Nephron progenitor cell (in vitro differentiated cells): ENCODE results near the gene ATP9A.
A peak's percentile ranks its signal among the peaks of the same experiment; 100 is the strongest.

ENCODE experiments used
- DNase-seq: peaks from one replicate; pipeline ENCODE4 v3.0.0; 2021
- H3K27ac Mint-ChIP-seq: 2 replicates; pipeline ENCODE4 v1.8.0; 2021; ENCODE audit warnings: mild to moderate bottlenecking, moderate library complexity, mixed read lengths
- H3K27me3 Mint-ChIP-seq: 2 replicates; pipeline ENCODE4 v1.8.0; 2021; ENCODE audit warnings: mild to moderate bottlenecking, low read depth, mixed read lengths; ENCODE audit not compliant: poor library complexity
- H3K36me3 Mint-ChIP-seq: 2 replicates; pipeline ENCODE4 v1.8.0; 2021; ENCODE audit warnings: low read depth, mixed read lengths
- H3K4me1 Mint-ChIP-seq: 2 replicates; pipeline ENCODE4 v1.8.0; 2021; ENCODE audit warnings: mixed read lengths
- H3K4me3 Mint-ChIP-seq: 2 replicates; pipeline ENCODE4 v1.8.0; 2021; ENCODE audit warnings: mild to moderate bottlenecking, moderate library complexity, mixed read lengths
- H3K9me3 Mint-ChIP-seq: 2 replicates; pipeline ENCODE4 v1.8.0; 2021; ENCODE audit warnings: mild to moderate bottlenecking, moderate library complexity, mixed read lengths
- TF ChIP-seq, protein P1 (sequence below): fragments of 200-600 bp; sonication (generic); IDR thresholded peaks from 2 replicates; pipeline ENCODE4 v1.5.0; 2021; ENCODE audit warnings: antibody characterized with exemption

ATP9A gene

DNA sequence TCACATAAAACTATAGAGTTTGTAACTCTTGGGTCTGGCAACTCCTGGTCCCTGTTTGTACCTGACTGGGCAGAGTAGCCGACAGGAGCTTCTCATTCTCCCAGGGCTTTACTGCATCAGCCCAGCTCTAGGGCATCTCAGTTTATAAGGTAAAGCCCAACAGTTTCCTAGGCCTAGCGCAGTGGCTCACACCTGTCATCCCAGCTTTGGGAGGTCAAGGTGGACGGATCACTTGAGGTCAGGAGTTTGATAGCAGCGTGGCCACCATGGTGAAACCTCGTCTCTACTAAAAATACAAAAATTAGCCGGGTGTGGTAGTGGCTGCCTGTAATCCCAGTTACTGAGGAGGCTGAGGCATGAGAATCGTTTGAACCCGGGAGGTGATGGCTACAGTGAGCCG is 47.8 kb downstream of the ATP9A start:
- no peak for DNase-seq
- H3K4me3 Mint-ChIP-seq, result no peak overlapping the region
- peaks cover 13% of the 10 kb centered on the region for H3K9me3 Mint-ChIP-seq
- H3K27me3 Mint-ChIP-seq, result no peaks in the 10 kb centered on the region
- peaks cover 29% of the 10 kb centered on the region for H3K36me3 Mint-ChIP-seq
- peaks cover 24% of the 10 kb centered on the region for H3K4me1 Mint-ChIP-seq
- peak overlapping the region; percentile 45 for H3K27ac Mint-ChIP-seq
- TF ChIP-seq, protein P1, sequence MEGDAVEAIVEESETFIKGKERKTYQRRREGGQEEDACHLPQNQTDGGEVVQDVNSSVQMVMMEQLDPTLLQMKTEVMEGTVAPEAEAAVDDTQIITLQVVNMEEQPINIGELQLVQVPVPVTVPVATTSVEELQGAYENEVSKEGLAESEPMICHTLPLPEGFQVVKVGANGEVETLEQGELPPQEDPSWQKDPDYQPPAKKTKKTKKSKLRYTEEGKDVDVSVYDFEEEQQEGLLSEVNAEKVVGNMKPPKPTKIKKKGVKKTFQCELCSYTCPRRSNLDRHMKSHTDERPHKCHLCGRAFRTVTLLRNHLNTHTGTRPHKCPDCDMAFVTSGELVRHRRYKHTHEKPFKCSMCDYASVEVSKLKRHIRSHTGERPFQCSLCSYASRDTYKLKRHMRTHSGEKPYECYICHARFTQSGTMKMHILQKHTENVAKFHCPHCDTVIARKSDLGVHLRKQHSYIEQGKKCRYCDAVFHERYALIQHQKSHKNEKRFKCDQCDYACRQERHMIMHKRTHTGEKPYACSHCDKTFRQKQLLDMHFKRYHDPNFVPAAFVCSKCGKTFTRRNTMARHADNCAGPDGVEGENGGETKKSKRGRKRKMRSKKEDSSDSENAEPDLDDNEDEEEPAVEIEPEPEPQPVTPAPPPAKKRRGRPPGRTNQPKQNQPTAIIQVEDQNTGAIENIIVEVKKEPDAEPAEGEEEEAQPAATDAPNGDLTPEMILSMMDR, result no peak

DNA sequence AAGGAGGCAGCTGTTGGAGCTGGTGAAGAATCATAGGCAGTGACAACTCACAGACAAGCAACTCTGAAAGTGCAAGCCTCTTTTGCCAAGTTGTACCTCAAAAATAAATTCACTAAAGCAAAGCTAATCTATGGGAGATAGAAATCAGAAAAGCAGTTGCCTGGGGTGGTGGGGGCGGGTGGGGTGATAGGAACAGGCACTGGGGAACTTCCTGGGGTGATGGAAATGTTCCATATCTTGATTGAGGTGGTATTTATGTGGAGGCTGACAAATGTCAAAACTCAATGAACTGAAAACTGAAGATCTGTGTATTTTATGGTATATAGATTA is 52.4 kb downstream of the ATP9A start:
- no peaks in the 10 kb centered on the region for H3K9me3 Mint-ChIP-seq
- no peak for DNase-seq
- peaks cover 10% of the 10 kb centered on the region for H3K36me3 Mint-ChIP-seq
- no peaks in the 10 kb centered on the region for H3K27me3 Mint-ChIP-seq
- no peak overlapping the region for H3K4me3 Mint-ChIP-seq
- peaks cover 46% of the 10 kb centered on the region for H3K4me1 Mint-ChIP-seq
- TF ChIP-seq, protein P1, result no peak
- H3K27ac Mint-ChIP-seq, result peak overlapping the region; percentile 30

DNA sequence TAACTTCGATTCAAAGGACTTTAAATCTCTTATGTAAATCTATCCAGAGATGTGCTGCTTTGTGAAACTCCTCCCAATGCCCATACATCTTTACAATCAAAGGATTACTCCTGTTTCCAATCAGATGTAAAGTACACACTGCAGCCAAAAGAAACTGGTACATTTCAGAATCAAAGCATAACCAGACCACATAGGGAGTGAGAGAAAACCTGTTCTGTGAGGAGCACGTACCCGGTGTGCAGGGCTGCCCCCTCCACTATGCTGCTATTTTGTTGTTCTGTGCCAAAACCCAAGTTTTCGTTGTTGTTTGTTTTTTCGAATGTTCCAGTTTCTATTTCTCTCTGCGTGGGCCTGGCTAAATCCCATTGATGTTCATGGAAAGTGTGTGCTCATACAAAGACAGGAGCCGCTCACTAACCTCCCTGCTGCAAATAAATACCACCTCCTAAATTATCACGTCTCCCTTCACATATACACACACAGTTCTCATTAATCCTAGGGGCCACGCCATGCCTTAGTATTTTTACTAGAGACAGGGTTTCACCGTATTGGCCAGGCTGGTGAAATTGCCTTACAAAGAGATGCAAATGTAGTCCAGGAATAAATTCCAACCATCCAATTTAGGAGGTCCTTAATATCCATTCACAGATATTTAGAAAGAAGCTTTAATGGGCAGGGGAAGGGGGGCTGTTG is 52.9 kb downstream of the ATP9A start:
- Mint-ChIP-seq H3K27me3 (no peaks in the 10 kb centered on the region), H3K4me3 (no peak overlapping the region), H3K27ac (peak overlapping the region; percentile 30), H3K4me1 (peaks cover 48% of the 10 kb centered on the region), H3K9me3 (no peaks in the 10 kb centered on the region), H3K36me3 (peaks cover 10% of the 10 kb centered on the region)
- DNase-seq, result no peak
- TF ChIP-seq, protein P1, result no peak

DNA sequence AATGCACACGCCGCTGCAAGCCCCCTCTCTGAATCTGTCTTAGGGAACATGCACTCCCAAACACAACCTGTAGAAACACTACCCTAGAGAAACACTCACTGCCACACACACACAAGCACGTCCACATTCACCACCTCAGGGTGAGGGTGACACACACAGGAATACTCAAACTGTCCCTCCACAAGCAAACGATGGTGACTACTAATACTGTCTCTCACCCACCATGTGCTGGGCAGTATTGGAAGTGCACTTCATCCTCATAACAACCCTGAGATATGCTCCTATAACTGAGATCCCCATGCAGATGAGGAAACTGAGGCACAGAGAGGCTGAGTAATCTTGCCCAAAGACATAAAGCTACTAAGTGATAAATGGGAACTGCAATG is 55.0 kb downstream of the ATP9A start:
- no peak for DNase-seq
- Mint-ChIP-seq H3K36me3 (peaks cover 8% of the 10 kb centered on the region), H3K27ac (peak overlapping the region; percentile 79), H3K27me3 (no peaks in the 10 kb centered on the region), H3K4me3 (no peak overlapping the region), H3K9me3 (no peaks in the 10 kb centered on the region), H3K4me1 (peaks cover 51% of the 10 kb centered on the region)
- TF ChIP-seq, protein P1, result no peak

DNA sequence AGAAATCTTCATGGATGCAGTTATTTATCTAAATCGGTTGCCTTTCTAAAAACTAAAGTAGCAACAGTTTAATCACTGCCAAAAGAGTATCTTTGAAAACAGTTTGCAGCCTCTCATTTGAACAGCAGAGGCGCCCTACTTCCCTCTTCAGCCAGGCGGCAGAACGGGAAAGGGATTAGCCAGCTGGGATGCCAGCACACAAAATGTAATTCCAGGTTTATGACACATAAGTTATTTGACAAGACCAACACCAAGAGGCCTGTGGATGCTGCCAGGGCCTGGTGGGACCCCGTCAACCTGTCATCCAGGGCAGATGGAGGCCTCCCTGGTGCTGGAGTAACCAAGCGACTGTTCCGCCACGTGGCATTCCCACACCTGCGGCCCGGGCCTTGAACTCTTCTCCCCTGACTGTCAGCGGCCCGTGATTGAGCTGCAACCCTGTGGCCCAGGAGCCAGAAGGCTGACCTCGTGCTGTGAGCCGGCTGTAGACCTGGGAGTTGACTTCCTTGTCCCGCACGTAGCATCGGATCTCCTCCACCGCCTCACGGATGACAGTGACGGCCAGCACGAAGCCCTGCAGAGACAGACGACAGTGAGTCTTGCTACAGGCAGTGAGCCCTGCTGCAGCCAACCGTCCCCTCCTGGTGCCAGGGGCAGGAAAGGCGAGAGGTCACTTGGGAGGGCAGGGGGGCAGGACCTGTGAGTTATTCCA is 55.5 kb downstream of the ATP9A start:
- TF ChIP-seq, protein P1, result peak; percentile 57
- DNase-seq, result peak; percentile 64
- peak overlapping the region; percentile 33 for H3K4me3 Mint-ChIP-seq

DNA sequence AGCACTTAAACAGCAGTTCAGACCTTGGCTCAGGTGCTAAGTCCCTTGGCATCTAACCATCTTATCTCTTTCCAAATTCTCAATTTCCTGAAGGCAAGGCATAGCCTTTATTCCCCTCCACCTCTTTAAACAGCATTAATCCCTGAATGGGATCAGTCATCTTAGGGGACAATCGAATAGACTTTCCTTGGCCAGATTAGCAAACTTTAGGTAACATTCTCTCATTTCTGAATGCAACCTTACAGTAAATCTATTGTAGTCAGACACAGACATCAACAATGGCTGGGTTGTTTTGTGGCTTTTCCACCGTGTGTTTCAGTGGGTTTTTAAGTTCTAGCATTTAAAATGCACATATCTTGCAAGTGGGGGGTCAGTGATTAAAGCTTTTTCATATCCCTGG is 56.8 kb downstream of the ATP9A start:
- no peaks in the 10 kb centered on the region for H3K27me3 Mint-ChIP-seq
- no peak for DNase-seq
- H3K4me1 Mint-ChIP-seq, result peaks cover 58% of the 10 kb centered on the region
- no peaks in the 10 kb centered on the region for H3K9me3 Mint-ChIP-seq
- peak overlapping the region; percentile 15 for H3K4me3 Mint-ChIP-seq
- TF ChIP-seq, protein P1, result no peak
- H3K27ac Mint-ChIP-seq, result peak overlapping the region; percentile 74
- peaks cover 9% of the 10 kb centered on the region for H3K36me3 Mint-ChIP-seq

More for the DNA sequence above, 55.5 kb downstream of the ATP9A start:
- Mint-ChIP-seq H3K27ac (peak overlapping the region; percentile 79), H3K9me3 (no peaks in the 10 kb centered on the region), H3K36me3 (peaks cover 4% of the 10 kb centered on the region), H3K4me1 (peaks cover 51% of the 10 kb centered on the region), H3K27me3 (no peaks in the 10 kb centered on the region)
